Urinary bladder (tissue), 4 donors: ENCODE data around the gene SRM. TPM values are rescaled to one million over a fixed set of nuclear protein-coding genes. Genes with fewer than 3 reads are reported as not detected.
"Not testable (repeated sequence)": the region's sequence is repeated elsewhere in the genome, so short reads cannot be mapped to it uniquely, and the experiment has no call there.

Experiments
- DNase-seq: peaks from one replicate; pipeline ENCODE4 v3.0.0-alpha.2; 2015; ENCODE audit errors: extremely low spot score
- H3K27ac ChIP-seq: one replicate; pipeline ENCODE4 v1.5.1; 2013; ENCODE audit warnings: low read depth, mild to moderate bottlenecking, moderate library complexity
- H3K36me3 ChIP-seq: one replicate; pipeline ENCODE4 v1.6.1; 2013; ENCODE audit warnings: mild to moderate bottlenecking, moderate library complexity; ENCODE audit not compliant: insufficient read depth
- H3K4me1 ChIP-seq: one replicate; pipeline ENCODE4 v1.6.1; 2013; ENCODE audit warnings: mild to moderate bottlenecking, moderate library complexity; ENCODE audit not compliant: insufficient read depth
- H3K4me3 ChIP-seq: one replicate; pipeline ENCODE4 v1.5.1; 2013; ENCODE audit warnings: low read depth, low read length
- WGBS: extraction: QIAGEN DNeasy Blood & Tissue Kit; methylation state at CpG from one replicate; pipeline ENCODE4 v1.1.7; 2013; 5-methylcytosine and 5-hydroxymethylcytosine counted together
- polyA plus RNA-seq: library from polyadenylated mRNA; stranded (reverse); fragments of 200-250 nt; gene quantifications from one replicate; pipeline ENCODE4 v1.2.3, GENCODE V29; 2013
- total RNA-seq: library from RNA; depleted of rRNA; stranded (reverse); fragments of >200 nt; gene quantifications from one replicate; pipeline ENCODE4 v1.2.3, GENCODE V29; 2014
- donor health status: healthy with polysubstance abuse.
- donor health status: healthy.

SRM gene
- 9.0 TPM for total RNA-seq
- polyA plus RNA-seq = 83.2 TPM

DNA sequence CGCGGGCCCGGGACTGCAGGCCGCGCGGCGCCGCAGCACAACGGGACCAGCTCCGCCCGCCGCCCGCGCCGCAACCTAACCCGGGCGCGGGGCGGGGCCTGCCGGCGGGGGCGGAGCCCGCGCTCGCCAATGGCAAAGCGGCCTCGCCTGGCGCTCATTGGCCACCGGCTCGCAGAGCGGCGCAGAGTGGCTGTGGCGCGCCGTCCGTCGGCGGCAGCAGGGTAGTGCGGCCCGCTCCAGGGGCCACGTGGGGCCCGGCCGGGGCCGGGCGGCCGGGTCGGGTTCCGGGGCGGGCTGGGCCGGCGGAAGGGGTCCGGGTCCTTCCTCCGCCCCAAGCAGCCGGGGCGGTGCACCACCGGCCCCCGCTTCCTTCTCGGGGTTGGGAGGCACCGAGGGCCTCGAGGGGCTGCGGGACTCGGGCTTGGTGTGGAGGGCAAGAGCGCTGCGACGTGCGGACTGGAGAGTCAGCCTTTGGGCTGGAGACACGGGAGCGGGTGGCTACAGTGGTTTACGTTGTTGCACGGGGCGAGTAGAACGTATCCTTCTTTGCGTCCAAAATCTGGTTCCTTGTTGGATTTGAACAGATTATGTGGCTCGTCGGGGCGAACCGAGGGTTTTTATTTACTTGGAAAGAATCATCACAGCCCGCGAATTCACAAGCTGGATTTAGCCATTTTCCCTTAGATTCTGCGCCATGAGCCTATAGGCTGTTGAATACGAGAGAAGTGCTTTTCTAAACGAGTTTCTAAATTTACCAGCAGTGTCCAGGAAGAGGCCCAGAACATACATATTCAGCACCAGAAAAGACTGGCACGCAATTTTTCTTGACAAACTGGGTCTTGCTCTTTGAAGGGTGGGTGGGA is at the start of gene SRM:
TSS of gene SRM (minus strand) at position 51 of the 863 bp plus-strand sequence. CDS start 75 bp downstream, outside the sequence.
- Histone ChIP-seq H3K27ac (no peak within 1 kb of the TSS), H3K36me3 (no peaks in the 10 kb centered on the region), H3K4me3 (peak within 1 kb of the TSS; percentile 66), H3K4me1 (peaks cover 3% of the 10 kb centered on the region)
- under 1% methylated on average over 81 of the region's 83 CpGs for WGBS
- peak; percentile 50 for DNase-seq

DNA sequence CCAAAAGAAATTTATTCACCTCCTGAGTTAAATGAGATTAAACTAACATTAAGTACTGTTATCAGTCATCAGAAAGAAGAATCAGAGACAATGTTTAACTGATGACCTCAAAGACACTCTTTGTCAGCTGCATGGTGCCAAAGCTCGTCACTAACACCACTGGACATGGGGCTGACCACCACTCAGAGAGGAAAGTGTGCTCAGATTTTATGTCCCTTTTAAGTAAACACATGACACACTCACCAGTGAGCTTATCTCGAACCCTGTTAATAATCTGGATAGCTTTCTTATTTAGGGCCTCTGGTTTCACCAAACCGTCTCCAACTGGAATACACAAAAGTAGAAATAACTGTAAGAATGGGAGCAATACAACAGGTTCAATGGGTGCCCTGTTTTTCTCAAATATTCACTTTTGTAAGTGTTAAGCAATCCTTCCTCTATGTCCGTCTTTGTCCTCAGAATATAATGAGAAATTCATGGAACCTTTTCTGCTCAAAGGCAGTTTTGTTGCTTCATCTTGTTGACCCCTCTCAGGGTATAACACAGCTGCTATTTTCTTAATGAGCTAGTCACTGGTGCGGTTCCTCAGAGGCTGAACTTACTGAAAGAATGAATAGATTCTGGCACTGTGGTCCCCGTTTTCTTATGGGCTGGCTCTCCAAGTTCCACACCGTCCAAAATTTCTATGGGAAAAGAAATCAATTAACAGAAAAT is 49.4 kb upstream of the SRM start:
- WGBS = 65% methylated on average over 7 of the region's 7 CpGs
- Histone ChIP-seq H3K4me1 (no peaks in the 10 kb centered on the region), H3K36me3 (peaks cover 6% of the 10 kb centered on the region), H3K4me3 (no peak overlapping the region), H3K27ac (no peak overlapping the region)
- DNase-seq = no peak

GRCh38 chr1:11107599-11107998 is 47.8 kb upstream of the SRM start:
- H3K36me3 ChIP-seq = peaks cover 6% of the 10 kb centered on the region
- no peaks in the 10 kb centered on the region for H3K4me1 ChIP-seq
- WGBS = 65% methylated on average over 5 of the region's 5 CpGs
- no peak for DNase-seq
- no peak overlapping the region for H3K4me3 ChIP-seq
- no peak overlapping the region for H3K27ac ChIP-seq

DNA sequence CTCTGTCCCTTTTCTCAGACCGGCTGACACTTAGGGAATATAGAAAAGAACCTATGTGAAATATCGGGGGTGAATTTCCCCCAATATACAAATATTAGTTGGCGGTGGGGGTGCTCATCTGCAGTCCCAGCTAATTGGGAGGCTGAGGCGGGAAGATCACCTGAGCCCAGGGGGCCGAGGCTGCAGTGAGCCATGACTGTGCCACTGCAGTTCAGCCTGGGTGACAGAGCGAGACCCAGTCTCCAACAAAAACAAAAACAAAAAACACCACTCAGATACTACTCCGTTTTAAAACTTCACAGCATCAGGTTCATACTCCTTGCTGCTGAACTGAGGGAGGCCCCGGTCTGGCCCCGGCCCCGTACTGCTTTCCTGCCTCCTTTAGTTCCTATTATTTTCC is 45.8 kb upstream of the SRM start:
- WGBS = 94% methylated on average over 10 of the region's 10 CpGs
- H3K36me3 ChIP-seq = peaks cover 6% of the 10 kb centered on the region
- H3K27ac ChIP-seq = no peak overlapping the region
- no peaks in the 10 kb centered on the region for H3K4me1 ChIP-seq
- H3K4me3 ChIP-seq = no peak overlapping the region
- DNase-seq = no peak

DNA sequence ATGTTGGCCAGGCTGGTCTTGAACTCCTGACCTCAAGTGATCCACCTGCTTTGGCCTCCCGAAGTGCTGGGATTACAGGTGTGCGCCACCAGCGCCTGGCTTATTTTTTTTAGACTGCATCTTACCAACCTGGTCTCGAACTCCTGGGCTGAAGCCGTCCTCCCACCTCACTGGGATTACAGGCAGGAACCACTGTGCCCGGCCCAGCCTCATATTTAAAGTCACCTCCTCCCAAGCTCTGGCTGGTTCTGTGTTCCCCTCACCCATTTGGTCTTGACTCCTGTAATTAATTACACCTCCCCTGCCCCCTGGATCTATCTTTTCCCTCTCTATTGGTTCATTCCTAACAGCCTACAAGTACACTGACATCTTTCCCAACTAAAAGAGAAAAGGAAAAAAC is 41.5 kb upstream of the SRM start:
- no peaks in the 10 kb centered on the region for H3K4me1 ChIP-seq
- 91% methylated on average over 6 of the region's 6 CpGs for WGBS
- DNase-seq = no peak

DNA sequence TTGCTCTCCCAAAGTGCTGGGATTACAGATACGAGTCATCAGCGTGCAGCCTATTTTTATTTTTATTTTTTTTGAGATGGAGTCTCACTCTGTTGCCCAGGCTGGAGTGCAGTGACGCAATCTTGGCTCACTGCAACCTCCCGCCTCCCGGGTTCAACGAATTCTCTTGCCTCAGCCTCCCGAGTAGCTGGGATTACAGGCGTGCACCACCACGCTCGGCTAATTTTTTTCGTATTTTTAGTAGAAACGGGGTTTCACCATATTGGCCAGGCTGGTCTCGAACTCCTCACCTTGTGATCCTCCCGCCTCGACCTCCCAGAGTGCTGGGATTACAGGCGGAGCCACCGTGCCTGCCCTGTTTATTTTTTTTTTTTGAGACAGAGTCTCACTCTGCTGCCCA is 41.0 kb upstream of the SRM start:
- 97% methylated on average over 17 of the region's 17 CpGs for WGBS
- H3K27ac ChIP-seq, H3K4me3 ChIP-seq, H3K4me1 ChIP-seq, H3K36me3 ChIP-seq, DNase-seq: not testable (repeated sequence)

More for the DNA sequence above, 41.5 kb upstream of the SRM start:
- Histone ChIP-seq H3K27ac (no peak overlapping the region), H3K4me3 (no peak overlapping the region), H3K36me3 (peaks cover 2% of the 10 kb centered on the region)

DNA sequence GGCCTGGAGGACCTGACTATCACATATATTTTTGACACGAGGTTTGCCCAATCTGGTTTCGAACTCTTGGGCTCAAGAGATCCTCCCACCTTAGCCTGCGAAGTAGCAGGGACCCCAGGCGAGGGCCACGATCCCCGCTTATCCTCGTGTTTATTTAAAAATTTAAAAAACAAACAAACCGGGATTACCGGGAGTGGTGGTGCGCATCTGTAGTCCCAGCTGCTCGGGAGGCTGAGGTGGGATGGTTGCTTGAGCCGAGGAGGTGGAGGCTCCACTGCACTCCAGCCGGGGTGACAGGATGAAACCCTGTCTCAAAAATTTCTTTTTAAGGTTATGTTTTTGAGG is 40.3 kb upstream of the SRM start:
- no peak for DNase-seq
- H3K27ac ChIP-seq = no peak overlapping the region
- peak overlapping the region; percentile 92 for H3K4me3 ChIP-seq
- H3K36me3 ChIP-seq = peaks cover 2% of the 10 kb centered on the region
- H3K4me1 ChIP-seq = no peaks in the 10 kb centered on the region
- WGBS = 33% methylated on average over 13 of the region's 13 CpGs

DNA sequence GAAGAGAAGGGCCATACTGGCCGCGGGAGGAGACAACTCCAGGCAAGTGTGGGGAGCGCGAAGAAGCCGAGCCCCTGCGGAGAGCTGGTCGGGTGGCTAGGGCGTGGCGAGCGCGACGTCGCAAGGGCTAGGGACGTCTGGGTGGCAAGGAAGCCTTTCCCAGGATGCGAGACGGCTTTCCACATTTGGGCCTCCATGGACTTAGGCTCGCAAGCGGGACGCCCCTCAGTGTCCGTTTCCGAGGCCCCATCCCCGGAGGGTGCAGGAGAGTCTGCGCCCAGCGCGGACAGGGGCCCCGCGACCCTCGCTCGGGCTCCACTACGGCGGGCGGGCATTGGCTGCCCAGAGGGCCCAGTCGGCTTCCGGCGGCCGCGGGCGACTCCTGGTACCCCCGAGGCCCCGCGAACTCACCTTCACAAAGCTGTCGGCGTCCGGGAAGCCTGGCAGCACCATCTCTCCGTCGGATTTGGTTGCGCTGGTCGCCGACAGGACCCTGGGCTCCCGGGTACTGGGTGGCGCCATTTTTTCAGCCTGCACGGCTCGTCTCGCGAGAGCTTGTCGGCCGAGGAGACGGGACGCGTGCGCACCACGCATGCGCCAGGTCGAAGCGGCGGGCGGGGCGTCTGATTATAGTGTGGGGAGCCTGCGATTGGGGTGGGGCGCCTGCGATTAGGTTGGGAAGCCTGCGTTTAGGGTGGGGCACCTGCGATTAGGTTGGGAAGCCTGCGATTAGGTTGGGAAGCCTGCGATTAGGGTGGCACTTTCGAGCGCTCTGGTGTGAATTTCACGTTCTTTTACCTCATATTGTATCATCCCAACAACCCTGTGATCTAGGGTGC is 39.7 kb upstream of the SRM start, which contains the start of gene EXOSC10:
TSS of gene EXOSC10 (minus strand) at position 560 of the 839 bp plus-strand sequence. CDS start at position 522, 38 bp downstream.
- peak; percentile 63 for DNase-seq
- under 1% methylated on average over 78 of the region's 78 CpGs for WGBS
- Histone ChIP-seq H3K27ac (peak within 1 kb of the TSS; percentile 73), H3K4me1 (no peaks in the 10 kb centered on the region), H3K36me3 (peaks cover 2% of the 10 kb centered on the region), H3K4me3 (peak within 1 kb of the TSS; percentile 92)

DNA sequence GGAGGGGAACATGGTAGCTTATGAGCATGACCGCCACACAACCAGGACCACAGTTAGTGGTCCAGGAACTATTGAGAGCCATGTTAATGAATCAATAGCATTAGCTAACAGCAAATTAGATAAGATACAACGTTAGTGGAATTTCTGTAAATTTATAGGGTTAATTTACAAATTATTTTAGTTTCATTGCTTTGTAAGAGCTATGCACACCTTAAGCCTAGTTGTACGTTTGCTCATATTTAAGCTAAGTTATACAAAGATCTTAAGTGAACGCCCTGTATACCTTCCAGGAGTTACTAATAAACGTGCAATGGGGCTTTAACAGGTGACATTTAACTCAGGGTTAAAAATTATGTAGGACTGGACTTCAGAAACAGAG is 39.1 kb upstream of the SRM start:
- 14% methylated on average over 5 of the region's 5 CpGs for WGBS
- peak overlapping the region; percentile 92 for H3K4me3 ChIP-seq
- H3K36me3 ChIP-seq = peaks cover 2% of the 10 kb centered on the region
- no peak overlapping the region for H3K27ac ChIP-seq
- no peaks in the 10 kb centered on the region for H3K4me1 ChIP-seq
- DNase-seq = no peak

DNA sequence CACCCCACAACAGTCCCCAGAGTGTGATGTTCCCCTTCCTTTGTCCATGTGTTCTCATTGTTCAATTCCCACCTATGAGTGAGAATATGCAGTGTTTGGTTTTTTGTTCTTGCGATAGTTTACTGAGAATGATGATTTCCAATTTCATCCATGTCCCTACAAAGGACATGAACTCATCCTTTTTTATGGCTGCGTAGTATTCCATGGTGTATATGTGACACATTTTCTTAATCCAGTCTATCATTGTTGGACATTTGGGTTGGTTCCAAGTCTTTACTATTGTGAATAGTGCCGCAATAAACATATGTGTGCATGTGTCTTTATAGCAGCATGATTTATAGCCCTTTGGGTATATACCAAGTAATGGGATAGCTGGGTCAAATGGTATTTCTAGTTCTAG is 24.0 kb upstream of the SRM start:
- not testable (repeated sequence) for H3K27ac ChIP-seq, H3K4me1 ChIP-seq, H3K4me3 ChIP-seq, H3K36me3 ChIP-seq, DNase-seq
- WGBS = 90% methylated on average over 2 of the region's 3 CpGs

- no peak for DNase-seq
- 87% methylated on average over 12 of the region's 12 CpGs for WGBS
- Histone ChIP-seq H3K27ac (no peak overlapping the region), H3K4me3 (no peak overlapping the region), H3K4me1 (no peaks in the 10 kb centered on the region), H3K36me3 (peaks cover 5% of the 10 kb centered on the region)
Observed at GRCh38 chr1:11080931-11081330, 21.1 kb upstream of the SRM start.

GRCh38 chr1:11078631-11079030 is 18.8 kb upstream of the SRM start:
- H3K4me1 ChIP-seq = no peaks in the 10 kb centered on the region
- no peak for DNase-seq
- 93% methylated on average over 2 of the region's 2 CpGs for WGBS
- H3K4me3 ChIP-seq = no peak overlapping the region
- H3K27ac ChIP-seq = no peak overlapping the region
- H3K36me3 ChIP-seq = peaks cover 7% of the 10 kb centered on the region

- DNase-seq, H3K27ac ChIP-seq, H3K4me3 ChIP-seq, H3K4me1 ChIP-seq: not testable (repeated sequence)
- 92% methylated on average over 7 of the region's 7 CpGs for WGBS
- H3K36me3 ChIP-seq = peaks cover 15% of the 10 kb centered on the region
Observed at GRCh38 chr1:11073398-11073797, 13.6 kb upstream of the SRM start.
